ENCODE measurements around the gene POC1B.
"Not testable (repeated sequence)": the region's sequence is repeated elsewhere in the genome, so short reads cannot be mapped to it uniquely, and the experiment has no call there.

POC1B gene

GRCh38 chr12:89464974-89465592, 60.8 kb downstream of the POC1B start:
- DNase-seq (ENCODE audit: low spot score in 2 of 2), result no peak
- H3K9me3 Mint-ChIP-seq, result no peaks in the 10 kb centered on the region
- peaks cover 5% of the 10 kb centered on the region for H3K36me3 Mint-ChIP-seq (ENCODE audit: insufficient read depth)
- H3K4me3 Mint-ChIP-seq, result no peak overlapping the region
- peaks cover 49% of the 10 kb centered on the region for H3K4me1 Mint-ChIP-seq
- H3K27ac Mint-ChIP-seq (ENCODE audit: low read depth), result no peak overlapping the region
- no peaks in the 10 kb centered on the region for H3K27me3 Mint-ChIP-seq
- no peak for ATAC-seq (replicated peaks; ENCODE audit: extremely low read depth, poor library complexity, severe bottlenecking)

- DNase-seq (ENCODE audit: low spot score in 2 of 2) (no peak), ATAC-seq (replicated peaks; ENCODE audit: extremely low read depth, poor library complexity, severe bottlenecking) (peak; percentile 77)
- H3K36me3 Mint-ChIP-seq (ENCODE audit: insufficient read depth), result peaks cover 7% of the 10 kb centered on the region
- no peak overlapping the region for H3K4me3 Mint-ChIP-seq
- peaks cover 29% of the 10 kb centered on the region for H3K4me1 Mint-ChIP-seq
- H3K27me3 Mint-ChIP-seq, result no peaks in the 10 kb centered on the region
- no peaks in the 10 kb centered on the region for H3K9me3 Mint-ChIP-seq
- H3K27ac Mint-ChIP-seq (ENCODE audit: low read depth), result no peak overlapping the region
Measured at GRCh38 chr12:89461649-89462612, 63.9 kb downstream of the POC1B start.

GRCh38 chr12:89461190-89461589, 64.7 kb downstream of the POC1B start:
- ATAC-seq (replicated peaks; ENCODE audit: extremely low read depth, poor library complexity, severe bottlenecking) (no peak), DNase-seq (ENCODE audit: low spot score in 2 of 2) (no peak)
- Mint-ChIP-seq H3K27ac (ENCODE audit: low read depth) (no peak overlapping the region), H3K4me3 (no peak overlapping the region), H3K27me3 (no peaks in the 10 kb centered on the region), H3K4me1 (peaks cover 23% of the 10 kb centered on the region), H3K9me3 (no peaks in the 10 kb centered on the region), H3K36me3 (ENCODE audit: insufficient read depth) (peaks cover 7% of the 10 kb centered on the region)

GRCh38 chr12:89459279-89459678, 66.6 kb downstream of the POC1B start:
- not testable (repeated sequence) for H3K9me3 Mint-ChIP-seq; H3K36me3 Mint-ChIP-seq (ENCODE audit: insufficient read depth); H3K27me3 Mint-ChIP-seq; DNase-seq (ENCODE audit: low spot score in 2 of 2); H3K4me3 Mint-ChIP-seq; H3K27ac Mint-ChIP-seq (ENCODE audit: low read depth); ATAC-seq (replicated peaks; ENCODE audit: extremely low read depth, poor library complexity, severe bottlenecking)
- peaks cover 21% of the 10 kb centered on the region for H3K4me1 Mint-ChIP-seq

GRCh38 chr12:89456565-89456964, 69.3 kb downstream of the POC1B start:
- Mint-ChIP-seq H3K36me3 (ENCODE audit: insufficient read depth) (peaks cover 6% of the 10 kb centered on the region), H3K9me3 (no peaks in the 10 kb centered on the region), H3K27ac (ENCODE audit: low read depth) (no peak overlapping the region), H3K27me3 (no peaks in the 10 kb centered on the region), H3K4me3 (no peak overlapping the region), H3K4me1 (peaks cover 19% of the 10 kb centered on the region)
- DNase-seq (ENCODE audit: low spot score in 2 of 2), result no peak
- no peak for ATAC-seq (replicated peaks; ENCODE audit: extremely low read depth, poor library complexity, severe bottlenecking)

GRCh38 chr12:89454080-89454848, 71.6 kb downstream of the POC1B start:
- Mint-ChIP-seq H3K4me3 (no peak overlapping the region), H3K27me3 (no peaks in the 10 kb centered on the region), H3K27ac (ENCODE audit: low read depth) (peak overlapping the region; percentile 6), H3K36me3 (ENCODE audit: insufficient read depth) (peaks cover 6% of the 10 kb centered on the region), H3K4me1 (peaks cover 19% of the 10 kb centered on the region), H3K9me3 (no peaks in the 10 kb centered on the region)
- no peak for DNase-seq (ENCODE audit: low spot score in 2 of 2)
- ATAC-seq (replicated peaks; ENCODE audit: extremely low read depth, poor library complexity, severe bottlenecking), result no peak

- peaks cover 19% of the 10 kb centered on the region for H3K4me1 Mint-ChIP-seq
- H3K9me3 Mint-ChIP-seq, result no peaks in the 10 kb centered on the region
- H3K36me3 Mint-ChIP-seq (ENCODE audit: insufficient read depth), result peaks cover 8% of the 10 kb centered on the region
- no peak overlapping the region for H3K4me3 Mint-ChIP-seq
- no peak for ATAC-seq (replicated peaks; ENCODE audit: extremely low read depth, poor library complexity, severe bottlenecking)
- no peak overlapping the region for H3K27ac Mint-ChIP-seq (ENCODE audit: low read depth)
- no peak for DNase-seq (ENCODE audit: low spot score in 2 of 2)
- no peaks in the 10 kb centered on the region for H3K27me3 Mint-ChIP-seq
Measured at GRCh38 chr12:89453121-89453978, 72.5 kb downstream of the POC1B start.

GRCh38 chr12:89451841-89452251, 74.0 kb downstream of the POC1B start:
- H3K27me3 Mint-ChIP-seq, result no peaks in the 10 kb centered on the region
- no peak overlapping the region for H3K4me3 Mint-ChIP-seq
- no peak for DNase-seq (ENCODE audit: low spot score in 2 of 2)
- no peak overlapping the region for H3K27ac Mint-ChIP-seq (ENCODE audit: low read depth)
- ATAC-seq (replicated peaks; ENCODE audit: extremely low read depth, poor library complexity, severe bottlenecking), result no peak
- peaks cover 19% of the 10 kb centered on the region for H3K4me1 Mint-ChIP-seq
- peaks cover 4% of the 10 kb centered on the region for H3K36me3 Mint-ChIP-seq (ENCODE audit: insufficient read depth)
- H3K9me3 Mint-ChIP-seq, result no peaks in the 10 kb centered on the region

- Mint-ChIP-seq H3K36me3 (ENCODE audit: insufficient read depth) (peaks cover 4% of the 10 kb centered on the region), H3K4me3 (no peak overlapping the region), H3K27ac (ENCODE audit: low read depth) (no peak overlapping the region), H3K4me1 (peaks cover 18% of the 10 kb centered on the region), H3K9me3 (no peaks in the 10 kb centered on the region), H3K27me3 (no peaks in the 10 kb centered on the region)
- no peak for ATAC-seq (replicated peaks; ENCODE audit: extremely low read depth, poor library complexity, severe bottlenecking)
- DNase-seq (ENCODE audit: low spot score in 2 of 2), result no peak
Measured at GRCh38 chr12:89450907-89451306, 74.9 kb downstream of the POC1B start.

GRCh38 chr12:89448951-89449371, 76.9 kb downstream of the POC1B start:
- Mint-ChIP-seq H3K9me3 (no peaks in the 10 kb centered on the region), H3K27me3 (no peaks in the 10 kb centered on the region), H3K4me1 (peaks cover 10% of the 10 kb centered on the region), H3K27ac (ENCODE audit: low read depth) (no peak overlapping the region), H3K4me3 (no peak overlapping the region), H3K36me3 (ENCODE audit: insufficient read depth) (peaks cover 2% of the 10 kb centered on the region)
- DNase-seq (ENCODE audit: low spot score in 2 of 2) (no peak), ATAC-seq (replicated peaks; ENCODE audit: extremely low read depth, poor library complexity, severe bottlenecking) (no peak)

GRCh38 chr12:89448526-89448925, 77.3 kb downstream of the POC1B start:
- Mint-ChIP-seq H3K36me3 (ENCODE audit: insufficient read depth) (peaks cover 2% of the 10 kb centered on the region), H3K4me3 (no peak overlapping the region), H3K27ac (ENCODE audit: low read depth) (no peak overlapping the region), H3K27me3 (no peaks in the 10 kb centered on the region), H3K4me1 (peaks cover 9% of the 10 kb centered on the region), H3K9me3 (no peaks in the 10 kb centered on the region)
- ATAC-seq (replicated peaks; ENCODE audit: extremely low read depth, poor library complexity, severe bottlenecking) (no peak), DNase-seq (ENCODE audit: low spot score in 2 of 2) (no peak)

GRCh38 chr12:89439941-89440340, 85.9 kb downstream of the POC1B start:
- H3K4me1 Mint-ChIP-seq, result peaks cover 31% of the 10 kb centered on the region
- H3K27ac Mint-ChIP-seq (ENCODE audit: low read depth), result no peak overlapping the region
- H3K27me3 Mint-ChIP-seq, result no peaks in the 10 kb centered on the region
- peaks cover 5% of the 10 kb centered on the region for H3K9me3 Mint-ChIP-seq
- H3K4me3 Mint-ChIP-seq, result no peak overlapping the region
- ATAC-seq (replicated peaks; ENCODE audit: extremely low read depth, poor library complexity, severe bottlenecking), result no peak
- DNase-seq (ENCODE audit: low spot score in 2 of 2), result no peak
- H3K36me3 Mint-ChIP-seq (ENCODE audit: insufficient read depth), result peaks cover 13% of the 10 kb centered on the region
